ENCODE data around the gene CROT.

The CROT gene

DNA sequence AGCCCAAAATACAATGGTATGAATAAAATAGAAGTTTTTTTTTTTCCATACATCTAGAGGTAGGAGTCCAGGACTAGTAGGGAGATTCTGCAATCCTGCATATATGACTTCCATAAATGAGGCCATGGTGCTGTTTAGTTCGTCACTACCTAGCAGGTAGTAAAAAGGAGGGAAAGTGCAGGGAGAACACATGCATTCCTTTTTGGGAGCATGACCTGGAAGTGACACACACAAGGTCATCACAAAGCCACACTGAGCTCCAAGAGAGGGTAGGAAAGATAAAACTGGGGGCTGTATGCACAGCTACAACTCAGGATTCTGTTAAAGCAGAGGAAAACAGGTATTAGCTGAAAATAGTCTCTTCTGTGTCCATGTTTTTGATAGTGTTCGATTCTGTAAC is 2.2 kb downstream of the CROT start:
- H3K27ac ChIP-seq: no peak overlapping the region
- no peak overlapping the region for H3K9ac ChIP-seq
- no peak overlapping the region for H3K4me3 ChIP-seq (ENCODE audit: low read depth, low read length)
- no peaks in the 10 kb centered on the region for H3K79me2 ChIP-seq
- H3K4me1 ChIP-seq: no peaks in the 10 kb centered on the region
- H2AFZ ChIP-seq: no peak overlapping the region
- no peak overlapping the region for H3K4me2 ChIP-seq (ENCODE audit: low read length)
- TF ChIP-seq, protein P1, sequence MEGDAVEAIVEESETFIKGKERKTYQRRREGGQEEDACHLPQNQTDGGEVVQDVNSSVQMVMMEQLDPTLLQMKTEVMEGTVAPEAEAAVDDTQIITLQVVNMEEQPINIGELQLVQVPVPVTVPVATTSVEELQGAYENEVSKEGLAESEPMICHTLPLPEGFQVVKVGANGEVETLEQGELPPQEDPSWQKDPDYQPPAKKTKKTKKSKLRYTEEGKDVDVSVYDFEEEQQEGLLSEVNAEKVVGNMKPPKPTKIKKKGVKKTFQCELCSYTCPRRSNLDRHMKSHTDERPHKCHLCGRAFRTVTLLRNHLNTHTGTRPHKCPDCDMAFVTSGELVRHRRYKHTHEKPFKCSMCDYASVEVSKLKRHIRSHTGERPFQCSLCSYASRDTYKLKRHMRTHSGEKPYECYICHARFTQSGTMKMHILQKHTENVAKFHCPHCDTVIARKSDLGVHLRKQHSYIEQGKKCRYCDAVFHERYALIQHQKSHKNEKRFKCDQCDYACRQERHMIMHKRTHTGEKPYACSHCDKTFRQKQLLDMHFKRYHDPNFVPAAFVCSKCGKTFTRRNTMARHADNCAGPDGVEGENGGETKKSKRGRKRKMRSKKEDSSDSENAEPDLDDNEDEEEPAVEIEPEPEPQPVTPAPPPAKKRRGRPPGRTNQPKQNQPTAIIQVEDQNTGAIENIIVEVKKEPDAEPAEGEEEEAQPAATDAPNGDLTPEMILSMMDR (IDR thresholded peaks at IDR 0.05): no peak
- H3K9me3 ChIP-seq (ENCODE audit: control insufficient read depth, low read length): no peaks in the 10 kb centered on the region
- H3K36me3 ChIP-seq (ENCODE audit: control insufficient read depth, insufficient read depth, low read length): no peaks in the 10 kb centered on the region
- no peaks in the 10 kb centered on the region for H3K27me3 ChIP-seq (ENCODE audit: control insufficient read depth, insufficient read depth, low read length)

DNA sequence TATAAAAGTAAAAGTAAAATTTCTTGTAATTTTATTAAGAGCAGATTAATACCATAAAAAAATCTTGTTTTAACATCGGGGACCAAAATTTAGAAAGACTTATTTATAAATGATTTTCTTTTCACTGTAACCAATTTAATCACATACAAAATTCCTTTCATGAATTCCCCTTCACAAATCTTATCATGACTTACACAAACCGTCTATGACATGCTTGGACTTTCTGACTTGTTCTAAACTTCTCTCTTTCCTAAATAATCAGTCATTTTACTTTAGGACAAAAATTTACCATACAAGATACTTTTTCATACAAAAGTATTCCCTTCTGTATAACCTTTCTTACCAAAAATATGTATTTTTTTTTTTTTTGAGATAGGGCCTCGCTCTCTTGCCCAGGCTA is 9.3 kb downstream of the CROT start:
- H3K79me2 ChIP-seq: no peaks in the 10 kb centered on the region
- no peaks in the 10 kb centered on the region for H3K9me3 ChIP-seq (ENCODE audit: control insufficient read depth, low read length)
- no peaks in the 10 kb centered on the region for H3K27me3 ChIP-seq (ENCODE audit: control insufficient read depth, insufficient read depth, low read length)
- no peaks in the 10 kb centered on the region for H3K36me3 ChIP-seq (ENCODE audit: control insufficient read depth, insufficient read depth, low read length)
- no peak overlapping the region for H3K4me2 ChIP-seq (ENCODE audit: low read length)
- TF ChIP-seq, protein P1 (IDR thresholded peaks at IDR 0.05): no peak
- H3K27ac ChIP-seq: no peak overlapping the region
- H3K4me1 ChIP-seq: no peaks in the 10 kb centered on the region
- no peak overlapping the region for H3K9ac ChIP-seq
- H2AFZ ChIP-seq: no peak overlapping the region
- no peak overlapping the region for H3K4me3 ChIP-seq (ENCODE audit: low read depth, low read length)

DNA sequence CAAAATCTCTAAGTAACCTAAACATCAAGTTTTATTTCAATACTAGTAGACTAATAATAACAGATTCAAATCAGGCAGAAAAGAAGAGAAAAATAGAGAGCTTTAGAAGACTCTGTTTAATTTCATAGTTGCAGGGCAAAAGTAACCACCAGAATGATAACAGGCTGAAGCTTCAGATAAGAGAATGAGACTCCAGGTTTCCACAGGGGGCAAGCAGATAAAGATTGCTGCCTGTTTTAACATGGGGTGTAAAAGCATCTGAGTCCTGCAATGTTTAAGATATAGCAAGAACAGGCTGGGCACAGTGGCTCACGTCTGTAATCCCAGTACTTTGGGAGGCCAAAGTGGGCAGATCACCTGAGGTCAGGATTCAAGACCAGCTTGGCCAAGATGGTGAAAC is 11.0 kb downstream of the CROT start:
- H3K4me3 ChIP-seq (ENCODE audit: low read depth, low read length): no peak overlapping the region
- H3K4me1 ChIP-seq: no peaks in the 10 kb centered on the region
- no peaks in the 10 kb centered on the region for H3K9me3 ChIP-seq (ENCODE audit: control insufficient read depth, low read length)
- no peaks in the 10 kb centered on the region for H3K27me3 ChIP-seq (ENCODE audit: control insufficient read depth, insufficient read depth, low read length)
- H3K36me3 ChIP-seq (ENCODE audit: control insufficient read depth, insufficient read depth, low read length): no peaks in the 10 kb centered on the region
- H3K79me2 ChIP-seq: no peaks in the 10 kb centered on the region
- no peak overlapping the region for H3K27ac ChIP-seq
- no peak overlapping the region for H3K4me2 ChIP-seq (ENCODE audit: low read length)
- TF ChIP-seq, protein P1 (IDR thresholded peaks at IDR 0.05): no peak
- H2AFZ ChIP-seq: no peak overlapping the region
- no peak overlapping the region for H3K9ac ChIP-seq

DNA sequence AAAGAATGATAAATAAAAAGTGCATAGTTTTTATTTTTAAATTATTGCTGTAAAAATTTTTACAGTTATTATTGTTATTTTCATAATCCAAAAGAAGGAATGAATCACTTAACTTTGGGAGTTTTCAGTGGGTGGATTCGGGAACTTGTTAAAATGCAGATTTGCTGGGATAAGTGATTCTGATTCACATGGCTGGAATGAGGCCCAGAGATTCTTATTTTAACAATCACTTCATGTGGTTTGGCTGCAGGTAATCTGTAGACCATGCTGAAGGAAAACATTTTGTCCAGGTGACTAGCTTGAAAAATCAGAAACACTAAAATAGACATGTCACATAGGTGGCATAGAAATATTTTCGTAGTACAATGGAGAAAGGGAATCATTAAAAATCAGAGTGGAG is 13.9 kb downstream of the CROT start:
- Histone ChIP-seq H3K9me3 (ENCODE audit: control insufficient read depth, low read length) (no peaks in the 10 kb centered on the region), H3K4me2 (ENCODE audit: low read length) (no peak overlapping the region), H3K36me3 (ENCODE audit: control insufficient read depth, insufficient read depth, low read length) (no peaks in the 10 kb centered on the region), H3K79me2 (no peaks in the 10 kb centered on the region), H3K4me1 (no peaks in the 10 kb centered on the region), H3K27me3 (ENCODE audit: control insufficient read depth, insufficient read depth, low read length) (no peaks in the 10 kb centered on the region), H3K9ac (no peak overlapping the region), H2AFZ (no peak overlapping the region), H3K4me3 (ENCODE audit: low read depth, low read length) (no peak overlapping the region), H3K27ac (no peak overlapping the region)
- TF ChIP-seq, protein P1 (IDR thresholded peaks at IDR 0.05): no peak

DNA sequence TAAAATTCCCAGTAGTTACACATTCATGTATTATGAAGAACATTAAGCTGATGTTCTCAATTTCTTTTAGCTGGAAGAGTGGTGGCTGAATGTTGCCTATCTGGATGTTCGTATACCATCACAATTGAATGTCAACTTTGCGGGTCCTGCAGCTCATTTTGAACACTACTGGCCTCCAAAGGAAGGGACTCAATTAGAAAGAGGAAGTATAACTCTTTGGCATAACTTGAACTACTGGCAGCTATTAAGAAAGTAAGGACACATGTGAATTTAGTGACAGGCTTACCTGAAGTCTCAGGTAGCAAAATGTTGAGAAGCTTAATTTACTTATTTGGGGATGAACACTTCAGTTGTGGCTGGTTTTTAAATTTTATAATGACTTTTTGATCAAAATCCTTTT is 15.9 kb downstream of the CROT start:
- no peaks in the 10 kb centered on the region for H3K4me1 ChIP-seq
- H3K4me2 ChIP-seq (ENCODE audit: low read length): no peak overlapping the region
- no peak overlapping the region for H2AFZ ChIP-seq
- no peaks in the 10 kb centered on the region for H3K36me3 ChIP-seq (ENCODE audit: control insufficient read depth, insufficient read depth, low read length)
- H3K27ac ChIP-seq: no peak overlapping the region
- H3K9me3 ChIP-seq (ENCODE audit: control insufficient read depth, low read length): no peaks in the 10 kb centered on the region
- no peak overlapping the region for H3K9ac ChIP-seq
- H3K4me3 ChIP-seq (ENCODE audit: low read depth, low read length): no peak overlapping the region
- H3K27me3 ChIP-seq (ENCODE audit: control insufficient read depth, insufficient read depth, low read length): no peaks in the 10 kb centered on the region
- no peaks in the 10 kb centered on the region for H3K79me2 ChIP-seq
- TF ChIP-seq, protein P1 (IDR thresholded peaks at IDR 0.05): no peak
